Mesenchymal stem cell (in vitro differentiated cells and primary cell): ENCODE measurements around the gene SFXN5.
A peak's percentile ranks its signal among the peaks of the same experiment; 100 is the strongest.

ENCODE experiments used
- DNase-seq: peaks from one replicate; pipeline ENCODE4 v3.0.0-alpha.2; 2013
- H2AFZ ChIP-seq: one replicate; pipeline ENCODE4 v1.6.1; 2013; ENCODE audit warnings: low read depth, mild to moderate bottlenecking, control low read depth, inconsistent platforms, low read length, moderate library complexity
- H2AK5ac ChIP-seq: 2 replicates; pipeline ENCODE4 v1.6.1; 2013; ENCODE audit warnings: low read length, moderate library complexity, mild to moderate bottlenecking, inconsistent platforms; ENCODE audit not compliant: severe bottlenecking
- H2BK120ac ChIP-seq: one replicate; pipeline ENCODE4 v1.6.1; 2013; ENCODE audit warnings: low read depth, mild to moderate bottlenecking, inconsistent platforms, low read length, moderate library complexity
- H2BK12ac ChIP-seq, 2 experiments: one replicate each; pipeline ENCODE4 v1.6.1; 2013; ENCODE audit warnings: inconsistent platforms in 2 of 2, low read length in 2 of 2, mild to moderate bottlenecking in 2 of 2, moderate library complexity in 2 of 2, control low read depth in 1 of 2
- H2BK15ac ChIP-seq: one replicate; pipeline ENCODE4 v1.6.1; 2013; ENCODE audit warnings: mild to moderate bottlenecking, low read depth, inconsistent platforms; ENCODE audit not compliant: poor library complexity, severe bottlenecking
- H2BK5ac ChIP-seq: 2 replicates; pipeline ENCODE4 v1.6.1; 2013; ENCODE audit warnings: low read depth, mild to moderate bottlenecking, low read length, control low read depth, inconsistent platforms; ENCODE audit not compliant: poor library complexity, severe bottlenecking
- H3K14ac ChIP-seq, 2 experiments: one replicate each; pipeline ENCODE4 v1.6.1; 2013; ENCODE audit warnings: inconsistent platforms in 2 of 2, low read length in 2 of 2, control low read depth in 1 of 2, mild to moderate bottlenecking in 1 of 2, moderate library complexity in 1 of 2
- H3K18ac ChIP-seq, 2 experiments: one replicate each; pipeline ENCODE4 v1.6.1; 2013; ENCODE audit warnings: inconsistent platforms in 2 of 2, low read length in 2 of 2, control low read depth in 1 of 2, low read depth in 1 of 2, mild to moderate bottlenecking in 1 of 2
- H3K23ac ChIP-seq, 2 experiments: one replicate each; pipeline ENCODE4 v1.6.1; 2013; ENCODE audit warnings: inconsistent platforms in 2 of 2, low read length in 2 of 2, mild to moderate bottlenecking in 2 of 2, moderate library complexity in 2 of 2, control low read depth in 1 of 2
- H3K27ac ChIP-seq: 2 replicates; pipeline ENCODE4 v1.5.1; 2013; ENCODE audit warnings: mild to moderate bottlenecking, moderate library complexity, low read length, control low read depth, inconsistent platforms; ENCODE audit not compliant: poor library complexity, severe bottlenecking
- H3K27me3 ChIP-seq, 2 experiments: 2 replicates each; pipeline versions ENCODE4 v1.6.1 to v1.7.0; 2013; ENCODE audit warnings: low read length in 2 of 2, mild to moderate bottlenecking in 2 of 2, moderate library complexity in 2 of 2, control low read depth in 1 of 2, inconsistent platforms in 1 of 2; ENCODE audit not compliant: control insufficient read depth in 1 of 2, insufficient read depth in 1 of 2
- H3K36me3 ChIP-seq, 2 experiments: 2 replicates each; pipeline versions ENCODE4 v1.6.1 to v1.7.0; 2013; ENCODE audit warnings: low read length in 2 of 2, control low read depth in 1 of 2, inconsistent platforms in 1 of 2, low read depth in 1 of 2, mild to moderate bottlenecking in 1 of 2; ENCODE audit not compliant: insufficient read depth in 2 of 2, control insufficient read depth in 1 of 2
- H3K4ac ChIP-seq, 2 experiments: one replicate each; pipeline ENCODE4 v1.6.1; 2013; ENCODE audit warnings: inconsistent platforms in 2 of 2, low read length in 2 of 2, mild to moderate bottlenecking in 2 of 2, moderate library complexity in 2 of 2, control low read depth in 1 of 2, low read depth in 1 of 2
- H3K4me1 ChIP-seq: 2 replicates; pipeline ENCODE4 v1.6.1; 2013; ENCODE audit warnings: low read depth, low read length, control low read depth; ENCODE audit not compliant: control insufficient read depth, insufficient read depth
- H3K4me2 ChIP-seq: 2 replicates; pipeline ENCODE4 v1.6.1; 2013; ENCODE audit warnings: low read length, mild to moderate bottlenecking, inconsistent platforms; ENCODE audit not compliant: poor library complexity, severe bottlenecking
- H3K4me3 ChIP-seq, 2 experiments: 2 replicates each; pipeline versions ENCODE4 v1.5.1 to v1.7.0; 2013; ENCODE audit warnings: low read length in 2 of 2, mild to moderate bottlenecking in 2 of 2, control low read depth in 1 of 2, low read depth in 1 of 2; ENCODE audit not compliant: insufficient read depth in 1 of 2
- H3K79me1 ChIP-seq: replicated peaks from 2 replicates; pipeline ENCODE4 v1.6.1; 2013; ENCODE audit warnings: mild to moderate bottlenecking, control low read depth, low read length, inconsistent platforms; ENCODE audit not compliant: poor library complexity, severe bottlenecking
- H3K9ac ChIP-seq: 2 replicates; pipeline ENCODE4 v1.7.0; 2013; ENCODE audit warnings: mild to moderate bottlenecking, low read length, moderate library complexity
- H3K9me3 ChIP-seq: 2 replicates; pipeline ENCODE4 v1.7.0; 2013; ENCODE audit warnings: mild to moderate bottlenecking, low read length; ENCODE audit not compliant: control insufficient read depth
- H4K8ac ChIP-seq: one replicate; pipeline ENCODE4 v1.6.1; 2013; ENCODE audit warnings: inconsistent platforms, mild to moderate bottlenecking, low read length, moderate library complexity
- H4K91ac ChIP-seq: one replicate; pipeline ENCODE4 v1.6.1; 2013; ENCODE audit warnings: mild to moderate bottlenecking, low read length, inconsistent platforms
- WGBS: methylation state at CpG from one replicate; pipeline ENCODE4 v1.1.7; 2013; ENCODE audit warnings: mixed read lengths; 5-methylcytosine and 5-hydroxymethylcytosine counted together

Gene SFXN5

GRCh38 chr2:72917877-72918553, 153.5 kb downstream of the SFXN5 start:
- Histone ChIP-seq H3K4ac (no peak overlapping the region), H3K36me3 (no peaks in the 10 kb centered on the region), H3K4me1 (peaks cover 49% of the 10 kb centered on the region), H3K18ac (no peak overlapping the region), H2BK15ac (peak overlapping the region; percentile 40), H3K23ac (peak overlapping the region in 1 of 2 experiments; percentile 0), H3K14ac (no peak overlapping the region), H4K8ac (no peak overlapping the region), H3K9ac (no peak overlapping the region), H3K27me3 (peaks cover 89 to 95% of the 10 kb centered on the region in 2 experiments), H2BK5ac (no peak overlapping the region), H3K9me3 (peaks cover 1% of the 10 kb centered on the region), H3K79me1 (no peaks in the 10 kb centered on the region), H4K91ac (no peak overlapping the region), H3K4me3 (no peak overlapping the region), H3K4me2 (peak overlapping the region; percentile 75), H3K27ac (no peak overlapping the region), H2AK5ac (no peak overlapping the region), H2AFZ (no peak overlapping the region), H2BK12ac (no peak overlapping the region), H2BK120ac (no peak overlapping the region)
- 2% methylated on average over 66 of the region's 89 CpGs for WGBS
- no peak for DNase-seq

- peak; percentile 26 for DNase-seq
- H3K4me1 ChIP-seq, result peaks cover 49% of the 10 kb centered on the region
- no peak within 1 kb of the TSS for H3K4ac ChIP-seq
- H2BK120ac ChIP-seq, result no peak within 1 kb of the TSS
- H2AFZ ChIP-seq, result no peak within 1 kb of the TSS
- H2BK15ac ChIP-seq, result peak within 1 kb of the TSS; percentile 40
- no peak within 1 kb of the TSS for H4K8ac ChIP-seq
- H3K27ac ChIP-seq, result no peak within 1 kb of the TSS
- peaks cover 83 to 95% of the 10 kb centered on the region in 2 experiments for H3K27me3 ChIP-seq
- no peaks in the 10 kb centered on the region for H3K9me3 ChIP-seq
- H3K79me1 ChIP-seq, result no peaks in the 10 kb centered on the region
- peak within 1 kb of the TSS in 1 of 2 experiments; percentile 85 for H3K23ac ChIP-seq
- no peaks in the 10 kb centered on the region for H3K36me3 ChIP-seq
- WGBS, result 3% methylated on average over 16 of the region's 82 CpGs
- H2BK12ac ChIP-seq, result no peak within 1 kb of the TSS
- no peak within 1 kb of the TSS for H3K18ac ChIP-seq
- no peak within 1 kb of the TSS for H2BK5ac ChIP-seq
- H3K14ac ChIP-seq, result no peak within 1 kb of the TSS
- H3K4me2 ChIP-seq, result peak within 1 kb of the TSS; percentile 79
- H3K4me3 ChIP-seq, result peak within 1 kb of the TSS; percentile 14 to 24
- H3K9ac ChIP-seq, result no peak within 1 kb of the TSS
- H2AK5ac ChIP-seq, result no peak within 1 kb of the TSS
- H4K91ac ChIP-seq, result no peak within 1 kb of the TSS
These were observed 154.2 kb downstream of the SFXN5 start, which contains the start of gene EMX1 for GRCh38 chr2:72917138-72917876. Gene EMX1, plus strand, starts transcription at chr2:72917519. Its CDS starts 334 bp downstream, at chr2:72917853.

DNA sequence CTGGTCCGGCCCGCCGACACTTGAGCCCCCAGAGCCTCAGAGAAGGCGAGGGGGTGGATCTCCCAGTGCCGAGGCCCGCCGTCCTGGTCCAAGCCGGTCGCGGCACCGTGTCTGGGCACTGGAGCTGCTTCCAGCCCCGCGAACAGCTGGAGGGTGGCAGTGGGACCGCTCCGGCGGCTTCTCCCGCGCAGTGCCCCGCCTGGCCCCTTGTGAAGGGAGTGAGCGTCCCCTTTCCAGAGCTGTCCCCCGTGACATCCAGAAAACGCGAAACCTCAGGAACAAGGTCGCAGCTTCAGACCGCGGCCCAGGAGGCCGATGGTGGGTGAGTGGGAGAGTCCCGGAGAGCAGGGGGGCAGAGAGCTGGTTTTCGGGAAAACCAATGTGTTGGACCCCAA, 154.8 kb downstream of the SFXN5 start:
- H4K91ac ChIP-seq, result no peak overlapping the region
- no peaks in the 10 kb centered on the region for H3K79me1 ChIP-seq
- peaks cover 83 to 95% of the 10 kb centered on the region in 2 experiments for H3K27me3 ChIP-seq
- no peak overlapping the region for H2AK5ac ChIP-seq
- DNase-seq, result no peak
- peak overlapping the region in 1 of 2 experiments; percentile 85 for H3K23ac ChIP-seq
- 1% methylated on average over 25 of the region's 29 CpGs for WGBS
- H3K4me2 ChIP-seq, result peak overlapping the region; percentile 79
- no peak overlapping the region for H3K14ac ChIP-seq
- H2BK5ac ChIP-seq, result no peak overlapping the region
- no peaks in the 10 kb centered on the region for H3K9me3 ChIP-seq
- no peak overlapping the region for H3K27ac ChIP-seq
- no peak overlapping the region for H3K4ac ChIP-seq
- H3K4me3 ChIP-seq, result peak overlapping the region; percentile 14 to 24
- no peak overlapping the region for H2BK15ac ChIP-seq
- peaks cover 49% of the 10 kb centered on the region for H3K4me1 ChIP-seq
- no peak overlapping the region for H2BK12ac ChIP-seq
- no peaks in the 10 kb centered on the region for H3K36me3 ChIP-seq
- H3K9ac ChIP-seq, result no peak overlapping the region
- no peak overlapping the region for H2AFZ ChIP-seq
- no peak overlapping the region for H3K18ac ChIP-seq
- H2BK120ac ChIP-seq, result no peak overlapping the region
- no peak overlapping the region for H4K8ac ChIP-seq
